GM18870 (cell line): ENCODE results near the gene TMEM196.

Source experiments
- ATAC-seq: cut with Tn5 transposase; IDR thresholded peaks from one replicate; pipeline ENCODE4 v1.9.1; 2021; ENCODE audit warnings: moderate library complexity; ENCODE audit not compliant: unreplicated experiment

The TMEM196 gene

GRCh38 chr7:19772841-19773760, at the start of gene TMEM196:
TMEM196 (minus strand) TSS chr7:19773617; CDS start chr7:19772696, 921 bp downstream.
- no peak for ATAC-seq

GRCh38 chr7:19816128-19816527, 42.7 kb upstream of the TMEM196 start:
- no peak for ATAC-seq

GRCh38 chr7:19815546-19815945, 42.1 kb upstream of the TMEM196 start:
- ATAC-seq = no peak

GRCh38 chr7:19814776-19815175, 41.4 kb upstream of the TMEM196 start:
- ATAC-seq = no peak

GRCh38 chr7:19811386-19811785, 38.0 kb upstream of the TMEM196 start:
- ATAC-seq = no peak

- no peak for ATAC-seq
These were observed 25.6 kb upstream of the TMEM196 start for GRCh38 chr7:19798986-19799385.

GRCh38 chr7:19783541-19783940, 10.1 kb upstream of the TMEM196 start:
- no peak for ATAC-seq

- ATAC-seq = no peak
These were observed 3.6 kb upstream of the TMEM196 start for GRCh38 chr7:19776981-19777380.

- ATAC-seq = no peak
These were observed 2.2 kb upstream of the TMEM196 start for GRCh38 chr7:19775578-19775977.

- no peak for ATAC-seq
These were observed 1.1 kb downstream of the TMEM196 start for GRCh38 chr7:19772306-19772705.

GRCh38 chr7:19762631-19763030, 10.8 kb downstream of the TMEM196 start:
- ATAC-seq = no peak

- ATAC-seq = no peak
These were observed 18.8 kb downstream of the TMEM196 start for GRCh38 chr7:19754521-19755116.

- no peak for ATAC-seq
These were observed 21.4 kb downstream of the TMEM196 start for GRCh38 chr7:19752020-19752419.

- ATAC-seq = no peak
These were observed 23.8 kb downstream of the TMEM196 start for GRCh38 chr7:19749658-19750057.

- no peak for ATAC-seq
These were observed 25.6 kb downstream of the TMEM196 start for GRCh38 chr7:19747740-19748339.

GRCh38 chr7:19744075-19744474, 29.3 kb downstream of the TMEM196 start:
- ATAC-seq = no peak

GRCh38 chr7:19728716-19729115, 44.7 kb downstream of the TMEM196 start:
- ATAC-seq = no peak

- ATAC-seq = no peak
These were observed 47.6 kb downstream of the TMEM196 start for GRCh38 chr7:19725770-19726169.

GRCh38 chr7:19715499-19715898, 57.9 kb downstream of the TMEM196 start:
- ATAC-seq = no peak

GRCh38 chr7:19713676-19714075, 59.7 kb downstream of the TMEM196 start:
- ATAC-seq = no peak

GRCh38 chr7:19709249-19709578, 64.2 kb downstream of the TMEM196 start:
- no peak for ATAC-seq
